HG03520 (cell line): Measurements from ENCODE around the gene TTI1.

ENCODE experiments used
- ATAC-seq: cut with Tn5 transposase; IDR thresholded peaks from one replicate; pipeline ENCODE4 v1.9.1; 2021; ENCODE audit warnings: mild to moderate bottlenecking, moderate library complexity; ENCODE audit not compliant: unreplicated experiment

The TTI1 gene

DNA sequence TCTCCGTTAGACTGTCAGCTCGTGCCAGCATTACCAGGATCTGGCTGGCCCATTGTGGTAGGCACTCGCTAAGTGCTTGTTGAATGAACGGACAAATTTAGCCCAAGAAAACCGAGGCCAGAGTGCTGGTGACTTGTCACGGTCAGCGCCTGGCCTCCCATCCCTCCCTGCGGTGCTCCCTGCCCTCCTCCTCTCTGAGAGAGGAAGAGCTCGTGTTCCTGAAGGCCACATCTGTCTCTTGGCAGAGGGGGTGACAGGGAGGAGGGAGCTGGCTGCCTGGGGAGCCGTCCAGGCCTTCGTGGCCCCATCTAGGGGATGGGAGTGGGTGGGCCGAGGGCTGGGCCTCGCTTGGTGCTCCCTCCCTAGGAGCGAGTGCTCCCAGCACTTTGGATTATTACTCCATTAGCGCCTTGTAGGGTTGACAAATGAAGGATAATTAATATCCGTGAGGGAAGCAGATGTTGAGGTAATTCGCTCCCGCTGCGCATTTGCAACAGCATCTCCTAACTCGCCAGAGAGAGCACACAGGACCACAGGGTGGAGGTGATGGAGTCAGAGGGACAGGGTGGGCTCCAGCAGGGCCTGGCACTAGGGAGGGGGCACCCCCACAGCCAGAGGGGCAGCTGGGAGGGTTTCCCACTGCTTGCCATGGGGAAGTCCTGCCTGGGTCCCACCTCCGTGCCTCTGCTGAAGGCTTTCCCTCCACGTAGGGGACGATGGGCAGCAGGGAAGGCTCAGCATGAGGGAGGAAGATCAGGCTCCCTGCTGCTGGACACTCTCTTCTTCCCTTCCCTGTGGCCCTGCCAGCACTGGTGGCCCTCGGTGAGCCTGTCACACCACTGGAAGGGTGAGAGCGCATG, 93.3 kb downstream of the TTI1 start:
- no peak for ATAC-seq

DNA sequence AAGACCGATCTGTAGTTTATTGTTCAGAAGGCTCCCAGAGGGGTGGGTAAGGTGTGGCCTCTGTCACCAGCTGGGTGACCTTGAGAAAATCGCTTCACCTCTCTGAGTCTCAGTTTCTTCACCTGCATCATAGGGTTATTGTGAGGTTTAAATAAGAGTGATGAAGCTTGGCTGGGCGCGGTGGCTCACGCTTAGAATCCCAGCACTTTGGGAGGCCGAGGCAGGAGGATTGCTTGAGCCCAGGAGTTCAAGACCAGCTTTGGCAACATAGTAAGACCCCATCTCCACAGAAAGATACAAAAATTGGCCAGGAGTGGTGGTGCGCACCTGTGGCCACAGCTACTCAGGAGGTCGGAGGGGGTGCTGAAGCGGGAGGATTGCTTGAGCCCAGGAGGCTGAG, 94.3 kb downstream of the TTI1 start:
- ATAC-seq, result no peak

DNA sequence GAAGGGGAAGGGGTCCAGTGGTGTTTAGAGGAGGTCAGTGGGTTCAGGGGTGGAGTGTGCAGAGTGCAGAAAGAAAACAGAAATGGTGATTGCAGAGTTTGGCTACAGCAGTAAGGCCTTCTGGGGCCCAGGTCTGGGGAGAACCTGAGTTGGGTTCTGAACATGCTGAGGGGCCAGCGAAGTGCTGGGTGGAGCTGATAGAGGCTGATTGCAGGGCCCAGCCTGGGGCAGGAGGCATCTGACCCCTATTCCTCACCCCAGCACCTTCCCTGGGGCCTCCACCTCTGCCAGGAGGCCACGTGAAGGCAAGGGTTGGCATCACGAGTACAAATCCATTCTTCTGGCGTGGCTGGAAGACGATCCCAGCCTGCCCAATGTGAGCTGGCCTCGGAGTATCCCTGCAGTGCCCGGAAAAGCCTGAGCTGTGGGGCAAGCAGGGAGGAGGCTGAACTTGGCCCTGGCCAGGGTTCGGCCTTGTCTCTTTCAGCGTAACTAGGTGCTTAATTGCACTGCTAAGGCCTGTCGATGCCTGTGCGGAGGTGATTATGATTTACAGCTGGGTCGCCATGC, 95.0 kb downstream of the TTI1 start:
- no peak for ATAC-seq

DNA sequence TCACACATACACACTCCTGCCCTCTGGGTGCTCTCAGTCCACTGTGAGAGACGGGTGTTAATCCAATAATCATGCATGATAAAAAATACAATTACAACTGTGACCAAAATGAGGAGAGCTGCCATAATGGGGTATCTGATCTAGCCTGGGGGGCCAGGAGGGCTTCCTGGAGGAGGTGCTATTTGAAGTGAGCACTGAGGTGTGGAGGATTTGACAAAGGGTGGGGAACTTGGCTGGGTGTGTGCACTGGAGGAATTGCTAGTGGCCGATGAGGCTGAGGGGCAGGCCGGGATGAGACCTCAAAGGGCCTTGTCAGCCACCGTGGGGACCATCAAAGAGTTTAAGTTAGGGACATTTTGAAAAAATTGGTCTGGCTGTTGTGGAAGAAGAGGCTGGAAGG, 95.6 kb downstream of the TTI1 start:
- no peak for ATAC-seq

DNA sequence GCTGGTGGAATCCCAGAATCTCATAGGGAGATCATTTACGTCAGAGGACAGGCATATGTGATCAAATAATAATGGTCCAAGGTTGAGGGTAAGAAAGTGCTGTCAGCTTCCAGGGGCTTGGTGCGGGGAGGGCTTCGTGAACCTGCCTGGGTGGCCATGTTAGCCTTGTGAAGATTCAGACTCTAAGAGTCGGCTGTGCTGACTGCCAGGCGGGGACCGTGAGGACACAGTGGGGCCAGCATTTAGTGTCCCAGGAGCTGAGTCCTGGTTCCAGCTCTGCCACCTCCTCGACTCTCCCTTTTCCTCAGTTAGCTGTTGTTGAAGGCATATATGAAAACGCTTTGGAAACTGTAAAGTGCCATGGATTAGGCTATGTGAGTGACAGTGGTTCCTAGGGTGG, 96.8 kb downstream of the TTI1 start:
- ATAC-seq, result no peak

DNA sequence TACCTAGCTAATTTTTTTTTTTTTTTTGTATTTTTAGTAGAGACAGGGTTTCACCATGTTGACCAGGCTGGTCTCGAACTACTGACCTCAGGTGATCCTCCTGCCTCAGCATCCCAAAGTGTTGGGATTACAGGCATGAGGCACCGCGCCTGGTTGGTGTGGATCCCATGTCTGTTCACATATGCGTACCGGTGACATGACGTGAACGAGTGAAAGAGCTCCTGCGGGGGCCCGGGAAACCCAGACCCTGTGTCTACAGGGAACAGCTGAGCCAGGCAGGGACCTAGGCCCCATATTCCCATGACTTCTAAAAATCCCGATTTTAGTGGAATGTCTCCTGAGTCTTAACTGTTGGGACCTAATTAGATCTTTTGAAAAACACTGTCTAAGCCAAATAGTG, 97.2 kb downstream of the TTI1 start:
- ATAC-seq, result no peak

DNA sequence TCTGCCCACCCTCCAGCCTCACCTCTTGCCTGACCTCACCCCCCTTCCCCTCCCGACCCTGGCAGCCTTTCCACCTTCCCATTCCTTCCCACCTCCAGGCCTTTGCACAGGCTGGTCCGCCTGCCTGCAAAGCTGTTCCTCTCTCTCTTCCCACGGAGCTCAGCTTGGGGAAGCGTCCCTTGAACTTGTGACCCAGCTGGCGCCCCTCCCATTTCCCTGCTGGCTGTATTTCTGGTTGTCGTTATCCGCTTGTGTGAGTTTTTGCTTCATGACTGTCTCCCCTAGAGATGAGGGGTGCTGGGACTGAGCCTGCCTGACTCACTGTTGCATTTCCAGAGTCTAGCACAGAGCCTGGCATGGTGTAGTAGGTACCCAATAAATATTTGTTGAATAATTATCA, 97.8 kb downstream of the TTI1 start:
- no peak for ATAC-seq

DNA sequence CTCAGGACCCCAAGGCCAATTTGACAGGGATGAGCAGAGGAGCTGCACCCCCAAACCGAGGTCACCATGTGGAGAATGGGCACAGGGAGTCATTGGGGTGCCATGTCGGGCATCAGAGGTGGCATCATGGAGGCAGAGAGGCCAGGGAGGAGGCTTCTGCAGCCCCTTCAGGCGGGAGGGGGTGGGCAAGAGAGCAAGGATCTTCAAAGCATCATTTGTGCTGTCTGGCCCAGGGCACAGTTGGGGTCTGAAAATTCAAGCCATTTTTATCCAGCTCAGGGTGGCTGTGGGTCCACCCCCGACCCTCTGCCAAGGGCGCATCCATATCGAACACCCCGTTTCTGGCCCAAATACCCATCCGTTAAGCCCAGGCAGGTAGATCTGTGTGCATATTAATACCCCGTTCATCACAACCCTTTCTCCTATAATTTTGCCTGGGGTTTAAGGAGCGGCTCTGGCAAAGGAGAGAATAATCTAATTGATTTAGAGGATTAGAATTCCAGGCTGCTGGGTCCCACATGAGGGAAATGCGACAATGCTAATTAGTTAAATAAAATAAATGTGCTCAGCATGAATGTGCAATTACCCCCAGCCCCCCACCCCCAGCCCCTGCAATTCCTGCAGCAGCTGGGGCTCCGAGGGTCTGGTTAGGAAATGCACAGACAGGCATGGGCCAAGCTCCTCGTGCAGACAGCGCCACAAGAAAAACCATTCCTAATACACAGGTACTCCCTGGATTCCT, 98.5 kb downstream of the TTI1 start:
- no peak for ATAC-seq

DNA sequence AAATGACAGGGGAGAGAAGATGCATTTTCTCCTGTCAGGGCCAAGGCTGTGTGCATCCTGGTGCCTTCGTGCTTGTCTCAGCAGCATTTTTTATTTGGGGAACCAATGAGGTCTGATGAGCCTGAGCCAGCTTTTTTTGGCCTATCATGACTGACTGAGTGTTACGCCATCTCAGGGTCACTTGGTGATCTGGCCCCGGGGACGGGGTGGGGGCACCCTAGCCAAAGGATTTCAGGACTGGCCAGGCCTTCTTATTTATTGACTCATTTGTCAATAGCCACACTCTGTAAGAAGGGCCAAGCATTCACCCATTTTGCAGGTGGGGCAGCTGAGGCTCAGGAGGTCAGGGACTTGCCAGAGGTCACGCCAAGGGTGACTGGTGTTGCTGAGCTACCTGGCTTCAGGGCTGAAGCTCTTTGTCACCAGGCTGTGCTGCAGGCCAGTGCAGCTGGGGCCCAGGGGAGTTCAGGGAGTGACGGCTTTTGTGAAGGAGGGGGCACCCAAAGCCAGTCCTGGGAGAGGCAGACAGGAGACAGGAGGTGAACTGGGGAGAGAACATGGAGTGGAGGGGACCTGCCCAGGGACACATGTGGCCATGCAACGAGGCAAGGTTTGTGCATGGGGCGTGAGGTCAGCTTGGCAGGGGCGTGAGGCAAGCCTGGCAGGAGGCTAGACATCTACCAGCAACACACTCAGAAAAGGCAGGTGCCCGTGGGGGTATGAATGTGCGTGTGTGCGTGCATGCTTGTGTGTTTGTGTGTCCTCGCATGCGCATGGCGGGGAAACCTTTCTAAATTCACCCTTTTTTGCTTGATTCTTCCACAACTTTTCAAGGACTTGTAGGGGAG, 99.2 kb downstream of the TTI1 start:
- ATAC-seq, result no peak
